ENCODE data around the gene CHTOP. TPM values are rescaled to one million over a fixed set of nuclear protein-coding genes. Genes with fewer than 3 reads are reported as not detected.
A peak's percentile ranks its signal among the peaks of the same experiment; 100 is the strongest.

CHTOP gene
- total and polyA plus RNA-seq, 2 of the 8 experiments (the other 6 are each of a cell fraction or from before 2014, with no cell fraction given), result 84.6 to 104 TPM

DNA sequence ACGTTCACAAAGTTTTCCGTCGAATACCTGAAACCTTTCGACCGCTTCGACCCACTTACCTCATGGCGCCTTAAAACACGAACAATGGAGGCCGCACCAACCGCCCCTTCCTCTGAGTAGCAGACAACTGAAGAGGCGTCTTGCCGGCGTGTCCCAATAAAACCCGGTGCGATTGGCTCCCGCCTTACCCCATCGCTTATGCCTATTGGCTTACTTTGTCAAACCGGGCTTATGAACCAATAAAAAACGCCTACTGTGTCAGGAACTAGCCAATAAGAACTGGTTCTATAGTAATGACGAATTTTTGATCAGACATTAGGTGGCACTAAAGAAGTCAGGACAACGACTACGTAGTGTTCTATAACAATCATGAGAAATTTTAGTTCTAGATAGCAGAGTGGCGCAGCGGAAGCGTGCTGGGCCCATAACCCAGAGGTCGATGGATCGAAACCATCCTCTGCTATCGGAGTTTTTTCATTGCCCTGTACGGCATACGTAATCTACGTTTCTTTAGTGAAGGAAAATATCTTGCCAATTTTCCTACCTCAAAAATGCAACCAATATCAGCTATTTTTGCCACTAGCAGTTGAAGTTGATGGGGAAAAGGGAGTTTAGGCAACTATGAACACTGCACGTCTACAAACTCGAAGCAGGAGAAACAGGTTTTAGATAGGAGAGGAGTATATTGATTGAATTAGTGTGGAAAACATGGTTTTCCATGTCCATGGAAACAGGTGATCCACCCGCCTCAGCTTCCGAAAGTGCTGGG is 37.2 kb downstream of the CHTOP start, which contains the start of gene ILF2:
Gene ILF2 (minus strand): TSS at position 135 of the 769 bp plus-strand sequence. CDS start 71 bp downstream, at position 64.
- peaks cover 8% of the 10 kb centered on the region for H3K23me2 ChIP-seq (ENCODE audit: low read depth, low read length)
- H2BK12ac ChIP-seq (ENCODE audit: low read depth, low read length), result no peak within 1 kb of the TSS; the same call in 1 of the 2 replicates
- peak; percentile 96 to 99 for DNase-seq (ENCODE audit: low read depth in 1 of 2, low spot score in 2 of 2)
- peak within 1 kb of the TSS; percentile 46 for H3K4ac ChIP-seq (replicated peaks; ENCODE audit: insufficient read length, low read depth, low read length)
- H3K27me3 ChIP-seq (replicated peaks in 1 of 4; ENCODE audit: control insufficient read depth in 3 of 4, extremely low read depth in 1 of 4, insufficient read depth in 3 of 4, low read length in 3 of 4), result no peaks in the 10 kb centered on the region
- H3K4me1 ChIP-seq (replicated peaks in 1 of 4; ENCODE audit: control insufficient read depth in 3 of 4, insufficient read depth in 4 of 4, low read length in 3 of 4), result peaks cover 0 to 4% (median 2%) of the 10 kb centered on the region in 4 experiments; a peak in 2 of 7 replicates
- H2AK5ac ChIP-seq (ENCODE audit: low read depth, low read length), result 0 out of 2 replicates have a peak within 1 kb of the TSS, but pooled peaks have one; percentile 60
- H2AFZ ChIP-seq (ENCODE audit: low read length), result peak within 1 kb of the TSS; percentile 63
- H4K8ac ChIP-seq (ENCODE audit: extremely low read depth, insufficient read depth, low read length), result peak within 1 kb of the TSS; percentile 98
- 1% methylated on average over 35 of the region's 35 CpGs; no CpG with 5 or more reads in 1 of the 2 experiments for WGBS, 2 experiments (ENCODE audit: extremely low coverage in 1 of 2, insufficient coverage in 1 of 2, insufficient read length in 1 of 2, insufficient replicate concordance in 2 of 2, low coverage in 1 of 2, low lambda C conversion rate in 2 of 2, missing lambda C conversion rate in 1 of 2)
- no peak within 1 kb of the TSS for H3K23ac ChIP-seq (ENCODE audit: insufficient read length)
- peaks cover 11 to 32% of the 10 kb centered on the region in 2 experiments for H3K79me2 ChIP-seq (ENCODE audit: control insufficient read depth in 1 of 2, insufficient read depth in 2 of 2, low read length in 2 of 2)
- ChIA-PET CTCF (ENCODE audit: partially characterized antibody) (interaction anchor here (0.6 to 11.7 kb wide), 5 partner anchors 27 to 224 kb away, joined by 3 to 172 read pairs (median 3); no protein-coding TSS in a partner anchor), POLR2A (ENCODE audit: partially characterized antibody) (interaction anchor here (0.5 to 19.8 kb wide), 11 partner anchors 10 to 319 kb away, joined by 3 to 343 read pairs (median 5); partner anchors contain the start of genes CHTOP, INTS3, RPS27 and SLC39A1)
- peak; percentile 89 for FAIRE-seq
- peak within 1 kb of the TSS; percentile 70 for H4K91ac ChIP-seq (replicated peaks; ENCODE audit: insufficient read length, low read length)
- H2BK20ac ChIP-seq (ENCODE audit: low read length), result no peak within 1 kb of the TSS
- H3K4me3 ChIP-seq (ENCODE audit: extremely low read depth in 1 of 4, insufficient read depth in 2 of 4, low read depth in 3 of 4, low read length in 4 of 4), result peak within 1 kb of the TSS; percentile 89 to 100 (median 99)
- peak within 1 kb of the TSS; percentile 73 for H4K5ac ChIP-seq (ENCODE audit: insufficient read length, low read depth, low read length)
- H2BK15ac ChIP-seq (ENCODE audit: low read length), result no peak within 1 kb of the TSS
- peak within 1 kb of the TSS; percentile 27; the same call in 1 of the 2 replicates for H3K18ac ChIP-seq (ENCODE audit: extremely low read depth, low read length)
- no peaks in the 10 kb centered on the region; the same call in 1 of the 2 replicates for H3K79me1 ChIP-seq (ENCODE audit: low read depth, low read length)
- no peak within 1 kb of the TSS for H3K14ac ChIP-seq (ENCODE audit: insufficient read length)
- no peak within 1 kb of the TSS for H2BK120ac ChIP-seq (replicated peaks; ENCODE audit: low read depth, low read length)
- H3K9ac ChIP-seq (replicated peaks in 1 of 4; ENCODE audit: extremely low read depth in 1 of 4, low read depth in 3 of 4, low read length in 3 of 4), result peak within 1 kb of the TSS; percentile 97 to 100 (median 100)
- H3K27ac ChIP-seq (ENCODE audit: low read depth, low read length), result peak within 1 kb of the TSS; percentile 95
- H3K56ac ChIP-seq (replicated peaks; ENCODE audit: insufficient read length, low read depth, low read length), result peak within 1 kb of the TSS; percentile 67
- peaks cover 0 to 3% of the 10 kb centered on the region in 2 experiments for H4K20me1 ChIP-seq (replicated peaks in 1 of 2; ENCODE audit: control insufficient read depth in 1 of 2, insufficient read depth in 2 of 2, low read length in 2 of 2)
- H3K4me2 ChIP-seq (ENCODE audit: insufficient read depth in 1 of 2, low read depth in 2 of 2, low read length in 2 of 2), result peak within 1 kb of the TSS; percentile 80 to 84
- no peaks in the 10 kb centered on the region for H3K9me3 ChIP-seq (ENCODE audit: insufficient read depth in 2 of 2, low read depth in 1 of 2, low read length in 1 of 2)
- H3K36me3 ChIP-seq (ENCODE audit: control insufficient read depth in 2 of 4, insufficient read depth in 4 of 4, low read length in 3 of 4), result peaks cover 29 to 37% (median 36%) of the 10 kb centered on the region in 4 experiments
- peak within 1 kb of the TSS; percentile 95 for H2BK5ac ChIP-seq (ENCODE audit: low read depth, low read length)
- TF ChIP-seq SUZ12 (IDR thresholded peaks at IDR 0.05; ENCODE audit: low read length) (no peak), CEBPB (IDR thresholded peaks at IDR 0.05; ENCODE audit: low read depth, low read length) (peak; percentile 52; the same call in 1 of the 2 replicates), EP300 (IDR thresholded peaks at IDR 0.05; ENCODE audit: borderline replicate concordance in 1 of 2, low read depth in 2 of 2, low read length in 2 of 2) (no peak), POLR2AphosphoS5 (IDR thresholded peaks at IDR 0.05; ENCODE audit: low read depth, low read length) (peak; percentile 97), ATF2 (IDR thresholded peaks at IDR 0.05; ENCODE audit: low read length) (peak; percentile 97), CREB1 (IDR thresholded peaks at IDR 0.05) (peak; percentile 71; the same call in 1 of the 2 replicates)
